Measurements from ENCODE around the gene CEMIP. TPM values are rescaled to one million over a fixed set of nuclear protein-coding genes. Genes with fewer than 3 reads are reported as not detected.

CEMIP gene
- total RNA-seq, 1 experiment from 2014 or later = 0.07 TPM

DNA sequence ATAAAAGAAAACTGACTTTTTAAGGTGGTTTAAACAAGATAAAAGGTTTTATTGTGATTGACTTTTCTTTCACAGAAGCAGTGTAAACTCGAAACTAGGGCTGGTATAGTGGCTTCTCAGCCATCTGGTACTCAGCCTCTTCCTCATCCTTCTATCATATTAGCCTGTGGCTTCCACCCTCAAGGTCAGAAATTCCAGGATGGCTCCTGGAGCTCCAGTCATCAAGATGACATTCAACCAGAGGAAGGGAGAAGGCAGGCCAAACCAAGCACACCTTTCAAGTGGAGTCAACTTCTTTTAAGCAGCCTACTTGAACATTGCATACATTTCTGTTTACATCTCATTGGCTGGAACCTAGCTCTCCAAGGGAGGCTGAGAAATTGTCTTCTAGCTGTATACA lies 211.8 kb downstream of the CEMIP start:
- Mint-ChIP-seq H3K4me3 (ENCODE audit: unreplicated experiment) (no peak overlapping the region), H3K36me3 (ENCODE audit: insufficient read depth, unreplicated experiment) (no peaks in the 10 kb centered on the region), H3K9me3 (ENCODE audit: unreplicated experiment) (no peaks in the 10 kb centered on the region), H3K27me3 (ENCODE audit: insufficient read depth, unreplicated experiment) (no peaks in the 10 kb centered on the region), H3K27ac (ENCODE audit: unreplicated experiment) (no peak overlapping the region), H3K4me1 (ENCODE audit: low read depth, unreplicated experiment) (peaks cover 15% of the 10 kb centered on the region)
- Histone ChIP-seq H3K4me3 (ENCODE audit: low read depth, low read length) (no peak overlapping the region), H3K9me3 (no peaks in the 10 kb centered on the region), H3K27me3 (replicated peaks; ENCODE audit: control insufficient read depth, insufficient read depth, low read length) (no peaks in the 10 kb centered on the region), H3K36me3 (ENCODE audit: control insufficient read depth, insufficient read depth, low read length) (no peaks in the 10 kb centered on the region), H3K4me1 (peaks cover 16% of the 10 kb centered on the region)
- POLR2A ChIA-PET = no interaction called here
- intact Hi-C loops (cut with micrococcal nuclease; ENCODE audit: unreplicated experiment) = no loop called here
- TF ChIP-seq, protein P1, sequence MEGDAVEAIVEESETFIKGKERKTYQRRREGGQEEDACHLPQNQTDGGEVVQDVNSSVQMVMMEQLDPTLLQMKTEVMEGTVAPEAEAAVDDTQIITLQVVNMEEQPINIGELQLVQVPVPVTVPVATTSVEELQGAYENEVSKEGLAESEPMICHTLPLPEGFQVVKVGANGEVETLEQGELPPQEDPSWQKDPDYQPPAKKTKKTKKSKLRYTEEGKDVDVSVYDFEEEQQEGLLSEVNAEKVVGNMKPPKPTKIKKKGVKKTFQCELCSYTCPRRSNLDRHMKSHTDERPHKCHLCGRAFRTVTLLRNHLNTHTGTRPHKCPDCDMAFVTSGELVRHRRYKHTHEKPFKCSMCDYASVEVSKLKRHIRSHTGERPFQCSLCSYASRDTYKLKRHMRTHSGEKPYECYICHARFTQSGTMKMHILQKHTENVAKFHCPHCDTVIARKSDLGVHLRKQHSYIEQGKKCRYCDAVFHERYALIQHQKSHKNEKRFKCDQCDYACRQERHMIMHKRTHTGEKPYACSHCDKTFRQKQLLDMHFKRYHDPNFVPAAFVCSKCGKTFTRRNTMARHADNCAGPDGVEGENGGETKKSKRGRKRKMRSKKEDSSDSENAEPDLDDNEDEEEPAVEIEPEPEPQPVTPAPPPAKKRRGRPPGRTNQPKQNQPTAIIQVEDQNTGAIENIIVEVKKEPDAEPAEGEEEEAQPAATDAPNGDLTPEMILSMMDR (IDR thresholded peaks at IDR 0.05; ENCODE audit: insufficient read depth in 1 of 2, low read depth in 1 of 2, low read length in 1 of 2, severe bottlenecking in 1 of 2, unreplicated experiment in 1 of 2) = no peak
- no TSS peak for BruUV-seq (replicated peaks)
- CTCF ChIA-PET = no interaction called here
- no peak for DNase-seq

DNA sequence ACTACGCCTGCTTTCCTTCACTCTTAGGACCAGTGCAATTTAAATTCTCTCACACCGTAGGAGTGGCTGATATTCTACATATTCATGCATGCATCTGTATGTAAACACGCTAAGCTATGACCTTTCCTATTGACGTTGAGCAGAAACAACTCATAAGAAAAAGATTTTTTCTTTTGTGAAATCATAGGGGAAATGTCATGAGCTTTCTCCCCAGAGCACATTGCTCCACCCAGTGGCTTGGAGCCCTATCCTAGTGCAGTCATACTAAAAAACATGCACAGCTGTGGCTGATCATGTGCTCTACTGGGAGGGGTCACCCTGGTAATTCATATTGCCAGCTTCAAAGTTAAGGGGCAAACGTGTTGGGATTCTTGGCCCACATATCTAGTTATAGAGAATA lies 212.3 kb downstream of the CEMIP start:
- ChIA-PET POLR2A (no interaction called here), CTCF (no interaction called here)
- H3K4me1 ChIP-seq = peaks cover 16% of the 10 kb centered on the region
- H3K27me3 ChIP-seq (replicated peaks; ENCODE audit: control insufficient read depth, insufficient read depth, low read length) = no peaks in the 10 kb centered on the region
- no peak overlapping the region for H3K4me3 ChIP-seq (ENCODE audit: low read depth, low read length)
- no peaks in the 10 kb centered on the region for H3K9me3 Mint-ChIP-seq (ENCODE audit: unreplicated experiment)
- H3K36me3 ChIP-seq (ENCODE audit: control insufficient read depth, insufficient read depth, low read length) = no peaks in the 10 kb centered on the region
- DNase-seq = no peak
- H3K36me3 Mint-ChIP-seq (ENCODE audit: insufficient read depth, unreplicated experiment) = no peaks in the 10 kb centered on the region
- TF ChIP-seq, protein P1 (IDR thresholded peaks at IDR 0.05; ENCODE audit: insufficient read depth in 1 of 2, low read depth in 1 of 2, low read length in 1 of 2, severe bottlenecking in 1 of 2, unreplicated experiment in 1 of 2) = no peak
- H3K27me3 Mint-ChIP-seq (ENCODE audit: insufficient read depth, unreplicated experiment) = no peaks in the 10 kb centered on the region
- BruUV-seq (replicated peaks) = no TSS peak
- H3K4me3 Mint-ChIP-seq (ENCODE audit: unreplicated experiment) = no peak overlapping the region
- no peaks in the 10 kb centered on the region for H3K9me3 ChIP-seq
- intact Hi-C loops (cut with micrococcal nuclease; ENCODE audit: unreplicated experiment) = no loop called here
- H3K4me1 Mint-ChIP-seq (ENCODE audit: low read depth, unreplicated experiment) = peaks cover 10% of the 10 kb centered on the region
- H3K27ac Mint-ChIP-seq (ENCODE audit: unreplicated experiment) = no peak overlapping the region

DNA sequence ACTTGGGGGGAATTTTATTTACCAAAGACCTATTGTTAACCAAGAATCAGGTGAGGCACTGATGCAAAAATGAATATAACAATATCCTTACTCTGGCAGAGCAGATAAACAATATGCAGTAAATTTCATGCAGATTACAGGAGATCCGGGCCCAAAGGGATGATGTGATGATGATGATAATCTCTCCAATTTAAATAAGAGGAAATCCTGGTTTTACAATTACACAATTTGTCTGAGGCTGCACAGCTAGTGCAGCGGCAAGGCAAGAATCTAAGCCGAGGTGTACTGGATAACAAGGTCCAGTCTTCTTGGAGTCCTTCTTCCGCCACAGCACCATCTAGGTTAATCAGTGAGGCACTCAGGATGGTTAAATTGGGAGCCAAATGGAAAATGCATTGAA lies 212.8 kb downstream of the CEMIP start:
- TF ChIP-seq, protein P1 (IDR thresholded peaks at IDR 0.05; ENCODE audit: insufficient read depth in 1 of 2, low read depth in 1 of 2, low read length in 1 of 2, severe bottlenecking in 1 of 2, unreplicated experiment in 1 of 2) = no peak
- intact Hi-C loops (cut with micrococcal nuclease; ENCODE audit: unreplicated experiment) = no loop called here
- CTCF ChIA-PET = no interaction called here

More for the DNA sequence above, 212.8 kb downstream of the CEMIP start:
- H3K27me3 Mint-ChIP-seq (ENCODE audit: insufficient read depth, unreplicated experiment) = no peaks in the 10 kb centered on the region
- no peaks in the 10 kb centered on the region for H3K9me3 ChIP-seq
- H3K36me3 ChIP-seq (ENCODE audit: control insufficient read depth, insufficient read depth, low read length) = no peaks in the 10 kb centered on the region
- no peak overlapping the region for H3K4me3 Mint-ChIP-seq (ENCODE audit: unreplicated experiment)
- BruUV-seq (replicated peaks) = no TSS peak
- peaks cover 16% of the 10 kb centered on the region for H3K4me1 ChIP-seq
- DNase-seq = no peak
- no peaks in the 10 kb centered on the region for H3K9me3 Mint-ChIP-seq (ENCODE audit: unreplicated experiment)
- H3K4me1 Mint-ChIP-seq (ENCODE audit: low read depth, unreplicated experiment) = peaks cover 9% of the 10 kb centered on the region
- H3K27ac Mint-ChIP-seq (ENCODE audit: unreplicated experiment) = no peak overlapping the region
- no peaks in the 10 kb centered on the region for H3K36me3 Mint-ChIP-seq (ENCODE audit: insufficient read depth, unreplicated experiment)
- POLR2A ChIA-PET = no interaction called here
- H3K27me3 ChIP-seq (replicated peaks; ENCODE audit: control insufficient read depth, insufficient read depth, low read length) = no peaks in the 10 kb centered on the region
- H3K4me3 ChIP-seq (ENCODE audit: low read depth, low read length) = no peak overlapping the region
